Trophoblast cell (in vitro differentiated cells and primary cell): ENCODE results near the gene TINAGL1.

Experiments
- DNase-seq, 2 donors: peaks; one replicate each; pipeline ENCODE4 v3.0.0-alpha.2; 2016
- H2AFZ ChIP-seq: 2 replicates; pipeline ENCODE4 v1.6.1; 2013; ENCODE audit warnings: low read length, moderate library complexity, mild to moderate bottlenecking; ENCODE audit not compliant: insufficient read depth, poor library complexity
- H2AK5ac ChIP-seq: 2 replicates; pipeline ENCODE4 v1.6.1; 2013; ENCODE audit warnings: mild to moderate bottlenecking, low read length
- H2BK120ac ChIP-seq: 2 replicates; pipeline ENCODE4 v1.6.1; 2013; ENCODE audit warnings: low read length, mild to moderate bottlenecking, moderate library complexity; ENCODE audit not compliant: insufficient read depth, poor library complexity
- H2BK12ac ChIP-seq: 2 replicates; pipeline ENCODE4 v1.6.1; 2013; ENCODE audit warnings: mild to moderate bottlenecking, low read length, moderate library complexity
- H2BK5ac ChIP-seq: 2 replicates; pipeline ENCODE4 v1.6.1; 2013; ENCODE audit warnings: low read length, low read depth, moderate library complexity, mild to moderate bottlenecking; ENCODE audit not compliant: poor library complexity
- H3K14ac ChIP-seq: 2 replicates; pipeline ENCODE4 v1.6.1; 2013; ENCODE audit warnings: mild to moderate bottlenecking, low read length
- H3K18ac ChIP-seq: 2 replicates; pipeline ENCODE4 v1.6.1; 2013; ENCODE audit warnings: mild to moderate bottlenecking, low read length
- H3K23ac ChIP-seq: 2 replicates; pipeline ENCODE4 v1.6.1; 2013; ENCODE audit warnings: low read length
- H3K27ac ChIP-seq: 2 replicates; pipeline ENCODE4 v1.5.1; 2013; ENCODE audit warnings: low read depth, mild to moderate bottlenecking, inconsistent platforms, low read length, moderate library complexity
- H3K27me3 ChIP-seq: 2 replicates; pipeline ENCODE4 v1.6.1; 2013; ENCODE audit warnings: inconsistent platforms, mild to moderate bottlenecking, low read length, moderate library complexity; ENCODE audit not compliant: insufficient read depth
- H3K36me3 ChIP-seq, 2 experiments: 1 replicate in 1 of 2; 2 replicates in 1 of 2; pipeline ENCODE4 v1.6.1; 2013; ENCODE audit warnings: low read length in 2 of 2, mild to moderate bottlenecking in 2 of 2, moderate library complexity in 1 of 2; ENCODE audit not compliant: insufficient read depth in 2 of 2, control insufficient read depth in 1 of 2
- H3K4ac ChIP-seq: 2 replicates; pipeline ENCODE4 v1.6.1; 2013; ENCODE audit warnings: low read depth, mild to moderate bottlenecking, low read length, moderate library complexity
- H3K4me1 ChIP-seq, 2 experiments: 1 replicate in 1 of 2; 2 replicates in 1 of 2; pipeline ENCODE4 v1.6.1; 2013; ENCODE audit warnings: low read length in 2 of 2, mild to moderate bottlenecking in 2 of 2, moderate library complexity in 1 of 2; ENCODE audit not compliant: insufficient read depth in 2 of 2, control insufficient read depth in 1 of 2
- H3K4me2 ChIP-seq: 2 replicates; pipeline ENCODE4 v1.6.1; 2013; ENCODE audit warnings: inconsistent platforms, mild to moderate bottlenecking, low read length, moderate library complexity
- H3K4me3 ChIP-seq: 2 replicates; pipeline ENCODE4 v1.5.1; 2013; ENCODE audit warnings: mild to moderate bottlenecking, low read depth, low read length, inconsistent platforms
- H3K79me1 ChIP-seq: one replicate; pipeline ENCODE4 v1.6.1; 2013; ENCODE audit warnings: low read length
- H3K79me2 ChIP-seq: 2 replicates; pipeline ENCODE4 v1.6.1; 2013; ENCODE audit warnings: low read length, mild to moderate bottlenecking; ENCODE audit not compliant: control insufficient read depth, insufficient read depth, poor library complexity
- H3K9ac ChIP-seq: 2 replicates; pipeline ENCODE4 v1.6.1; 2013; ENCODE audit warnings: mild to moderate bottlenecking, low read length
- H3K9me3 ChIP-seq: 2 replicates; pipeline ENCODE4 v1.6.1; 2013; ENCODE audit warnings: low read depth, mild to moderate bottlenecking, control low read depth, inconsistent platforms, low read length; ENCODE audit not compliant: insufficient read depth
- H4K12ac ChIP-seq: 2 replicates; pipeline ENCODE4 v1.6.1; 2013; ENCODE audit warnings: low read depth, mild to moderate bottlenecking, low read length, moderate library complexity
- H4K8ac ChIP-seq: 2 replicates; pipeline ENCODE4 v1.6.1; 2013; ENCODE audit warnings: low read depth, mild to moderate bottlenecking, low read length, moderate library complexity
- H4K91ac ChIP-seq: one replicate; pipeline ENCODE4 v1.6.1; 2013; ENCODE audit warnings: low read depth, mild to moderate bottlenecking, low read length, moderate library complexity
- WGBS: extraction: QIAGEN DNeasy Blood & Tissue Kit; methylation state at CpG from one replicate; pipeline ENCODE4 v1.1.7; 2013; ENCODE audit warnings: missing lambda C conversion rate; ENCODE audit not compliant: insufficient read length, insufficient coverage; ENCODE audit errors: extremely low coverage; 5-methylcytosine and 5-hydroxymethylcytosine counted together

TINAGL1 gene

DNA sequence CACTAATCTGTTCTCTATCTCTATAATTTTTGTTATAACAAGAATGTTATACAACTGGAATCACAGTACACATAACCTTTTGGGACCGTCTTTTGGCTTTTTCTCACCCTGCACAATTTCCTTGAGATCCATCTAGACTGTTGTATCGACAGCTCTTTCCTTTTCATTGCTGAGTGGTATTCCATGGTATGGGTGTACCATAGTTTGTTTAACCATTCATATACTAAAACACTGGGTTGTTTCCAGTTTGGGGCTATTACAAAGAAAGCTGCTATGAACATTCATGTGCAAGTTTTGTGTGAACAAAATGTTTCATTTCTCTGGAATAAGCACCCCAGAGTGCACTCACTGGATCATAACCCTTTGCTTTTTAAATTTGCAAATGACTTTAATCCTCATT, 25.8 kb downstream of the TINAGL1 start:
- no peak overlapping the region for H3K4ac ChIP-seq
- no peaks in the 10 kb centered on the region for H3K9me3 ChIP-seq
- no peaks in the 10 kb centered on the region for H3K27me3 ChIP-seq
- no peak overlapping the region for H4K12ac ChIP-seq
- H3K79me1 ChIP-seq, result no peaks in the 10 kb centered on the region
- no peak overlapping the region for H3K18ac ChIP-seq
- no peaks in the 10 kb centered on the region for H3K36me3 ChIP-seq
- H3K79me2 ChIP-seq, result no peaks in the 10 kb centered on the region
- H3K14ac ChIP-seq, result no peak overlapping the region
- no CpG with 5 or more reads among the region's 2 CpGs for WGBS
- no peaks in the 10 kb centered on the region for H3K4me1 ChIP-seq
- no peak overlapping the region for H3K23ac ChIP-seq
- H2AK5ac ChIP-seq, result no peak overlapping the region
- no peak overlapping the region for H2BK5ac ChIP-seq
- no peak overlapping the region for H4K8ac ChIP-seq
- no peak overlapping the region for H3K27ac ChIP-seq
- H3K4me2 ChIP-seq, result no peak overlapping the region
- DNase-seq, result no peak
- no peak overlapping the region for H4K91ac ChIP-seq
- H2BK120ac ChIP-seq, result no peak overlapping the region
- H3K9ac ChIP-seq, result no peak overlapping the region
- no peak overlapping the region for H2AFZ ChIP-seq
- H3K4me3 ChIP-seq, result no peak overlapping the region
- no peak overlapping the region for H2BK12ac ChIP-seq

DNA sequence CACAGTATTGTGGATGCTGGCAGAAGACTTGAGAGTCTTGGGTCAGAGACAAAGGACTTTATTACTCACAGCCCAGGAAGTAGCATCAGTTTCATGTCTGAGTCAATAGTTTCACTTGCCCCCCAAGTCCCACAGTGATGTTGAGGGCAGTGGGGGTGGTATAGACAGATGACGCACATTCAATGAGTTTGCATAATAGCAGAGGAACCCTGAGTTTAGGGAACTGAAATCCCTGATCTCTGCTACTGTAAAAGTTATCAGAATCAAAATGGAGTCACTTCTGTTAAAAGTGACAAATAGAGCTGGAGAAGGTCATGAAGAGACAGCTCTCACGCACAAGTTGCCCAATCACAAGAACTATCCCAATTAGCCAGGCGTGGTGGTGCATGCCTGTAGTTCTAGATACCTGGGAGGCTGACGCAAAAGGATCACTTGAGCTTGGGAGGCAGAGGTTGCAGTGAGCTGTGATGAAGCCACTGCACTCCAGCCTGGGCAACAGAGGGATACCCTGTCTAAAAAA, 29.7 kb downstream of the TINAGL1 start:
- Histone ChIP-seq H3K4me1 (no peaks in the 10 kb centered on the region), H2BK12ac (no peak overlapping the region), H4K91ac (no peak overlapping the region), H3K14ac (no peak overlapping the region), H3K4ac (no peak overlapping the region), H3K27ac (no peak overlapping the region), H4K8ac (no peak overlapping the region), H3K36me3 (no peaks in the 10 kb centered on the region), H3K79me1 (no peaks in the 10 kb centered on the region), H2AK5ac (no peak overlapping the region), H2BK5ac (no peak overlapping the region), H3K18ac (no peak overlapping the region), H3K9me3 (no peaks in the 10 kb centered on the region), H3K9ac (no peak overlapping the region), H3K4me2 (no peak overlapping the region), H3K4me3 (no peak overlapping the region), H3K27me3 (no peaks in the 10 kb centered on the region), H3K23ac (no peak overlapping the region), H4K12ac (no peak overlapping the region), H3K79me2 (no peaks in the 10 kb centered on the region), H2AFZ (no peak overlapping the region), H2BK120ac (no peak overlapping the region)
- DNase-seq, result peak in 1 of 2 donors; percentile 67
- WGBS, result no CpG with 5 or more reads among the region's 4 CpGs

DNA sequence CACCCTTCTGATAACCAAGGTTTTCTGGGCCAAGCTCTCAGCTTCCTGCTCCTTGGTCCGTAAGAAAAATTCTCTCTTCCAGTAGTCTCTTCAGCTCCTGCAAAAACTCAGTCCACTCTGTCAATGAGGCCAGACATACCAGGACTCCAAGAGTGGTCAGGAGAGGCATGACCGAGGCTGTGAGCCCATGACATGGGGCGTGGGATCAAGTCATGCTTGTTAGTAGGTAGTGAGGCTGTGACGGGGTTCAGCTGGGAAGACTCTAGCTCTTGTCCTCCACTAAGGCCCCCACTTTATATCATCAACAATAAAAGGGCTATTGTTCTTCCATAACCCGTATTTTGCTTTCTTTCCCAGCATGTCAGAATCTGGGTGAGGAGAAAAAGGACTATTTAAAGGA, 31.0 kb downstream of the TINAGL1 start:
- Histone ChIP-seq H2BK120ac (no peak overlapping the region), H3K4me2 (no peak overlapping the region), H3K9ac (no peak overlapping the region), H3K27ac (no peak overlapping the region), H3K23ac (no peak overlapping the region), H3K36me3 (no peaks in the 10 kb centered on the region), H4K8ac (no peak overlapping the region), H4K12ac (no peak overlapping the region), H3K27me3 (no peaks in the 10 kb centered on the region), H3K14ac (no peak overlapping the region), H3K9me3 (no peaks in the 10 kb centered on the region), H2AFZ (no peak overlapping the region), H2AK5ac (no peak overlapping the region), H3K4me3 (no peak overlapping the region), H4K91ac (no peak overlapping the region), H2BK12ac (no peak overlapping the region), H3K18ac (no peak overlapping the region), H3K4me1 (no peaks in the 10 kb centered on the region), H3K79me2 (no peaks in the 10 kb centered on the region), H2BK5ac (no peak overlapping the region), H3K4ac (no peak overlapping the region), H3K79me1 (no peaks in the 10 kb centered on the region)
- DNase-seq, result no peak
- no CpG with 5 or more reads among the region's 5 CpGs for WGBS

DNA sequence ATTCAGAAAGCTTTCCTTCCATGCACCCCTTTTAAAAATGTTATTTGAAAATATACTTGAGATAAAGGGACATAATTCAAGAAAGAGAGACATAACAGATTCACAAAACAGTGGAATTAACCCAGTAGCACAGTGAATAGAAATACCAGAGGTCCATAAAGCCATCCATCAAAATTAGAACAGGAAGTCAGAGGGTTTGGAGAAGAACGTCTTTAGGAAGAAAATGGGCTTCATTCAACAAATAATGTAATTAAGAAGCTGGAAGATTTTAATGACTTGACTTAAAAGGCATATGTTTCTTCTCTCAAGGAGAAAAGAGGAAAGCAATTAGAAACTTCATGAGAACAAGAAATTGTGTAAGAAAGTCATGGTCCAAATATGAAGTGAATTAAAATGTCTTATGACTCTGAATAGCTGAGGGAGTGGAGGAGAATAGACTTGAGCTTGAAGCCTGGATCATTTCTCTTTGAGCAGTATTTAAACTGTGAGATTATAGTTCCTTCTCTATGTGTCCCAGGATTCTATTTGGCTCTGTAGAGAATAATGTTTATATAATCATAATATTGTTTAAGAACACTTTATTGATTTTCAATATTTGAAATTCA, 33.3 kb downstream of the TINAGL1 start:
- Histone ChIP-seq H3K4me2 (no peak overlapping the region), H3K27me3 (no peaks in the 10 kb centered on the region), H2BK12ac (no peak overlapping the region), H3K36me3 (no peaks in the 10 kb centered on the region), H2AK5ac (no peak overlapping the region), H2BK5ac (no peak overlapping the region), H3K4me1 (peaks cover 4 to 7% of the 10 kb centered on the region in 2 experiments), H2BK120ac (no peak overlapping the region), H3K79me2 (no peaks in the 10 kb centered on the region), H2AFZ (no peak overlapping the region), H4K8ac (no peak overlapping the region), H3K23ac (no peak overlapping the region), H4K12ac (no peak overlapping the region), H3K18ac (no peak overlapping the region), H3K4me3 (no peak overlapping the region), H4K91ac (no peak overlapping the region), H3K79me1 (no peaks in the 10 kb centered on the region), H3K14ac (no peak overlapping the region), H3K9me3 (no peaks in the 10 kb centered on the region), H3K27ac (no peak overlapping the region), H3K9ac (no peak overlapping the region), H3K4ac (no peak overlapping the region)
- no peak for DNase-seq
- WGBS, result no CpG with 5 or more reads among the region's 1 CpG
